HFFc6 (cell line): ENCODE results near the gene TMEM243. TPM values are rescaled to one million over a fixed set of nuclear protein-coding genes. Genes with fewer than 3 reads are reported as not detected.

Experiments
- DNase-seq: peaks from one replicate; pipeline ENCODE4 v3.0.0-alpha.2; 2018
- H3K27ac Mint-ChIP-seq: 2 replicates; pipeline ENCODE4 v1.8.0; 2020; ENCODE audit warnings: mild to moderate bottlenecking, mixed read lengths
- H3K27me3 Mint-ChIP-seq: 2 replicates; pipeline ENCODE4 v1.8.0; 2021; ENCODE audit warnings: mild to moderate bottlenecking, moderate library complexity, mixed read lengths; ENCODE audit not compliant: insufficient read depth
- H3K36me3 Mint-ChIP-seq: 2 replicates; pipeline ENCODE4 v1.8.0; 2021; ENCODE audit warnings: low read depth, mixed read lengths
- H3K4me1 Mint-ChIP-seq: 2 replicates; pipeline ENCODE4 v1.8.0; 2020; ENCODE audit warnings: low read depth, mixed read lengths
- H3K4me3 Mint-ChIP-seq: 2 replicates; pipeline ENCODE4 v1.8.0; 2020; ENCODE audit warnings: mild to moderate bottlenecking, moderate library complexity, mixed read lengths
- H3K9me3 Mint-ChIP-seq: 2 replicates; pipeline ENCODE4 v1.8.0; 2020; ENCODE audit warnings: mild to moderate bottlenecking, mixed read lengths
- CTCF ChIP-seq: fragments of 200-600 bp; sonication (generic); IDR thresholded peaks from 2 replicates; pipeline ENCODE4 v1.5.0; 2021; ENCODE audit warnings: antibody characterized with exemption, mild to moderate bottlenecking
- total RNA-seq, 6 experiments: library from RNA; stranded (reverse); fragmentation: NEBNext Ultra II Directional; extraction: Animal tissue kit (Norgen Biotek cat#: 25700); gene quantifications; 2 replicates in 1 of 6; 3 replicates in 5 of 6; pipeline ENCODE4 v1.2.3, GENCODE V29; 2021

Gene TMEM243
- total RNA-seq, 6 experiments from 2014 or later, result 16.3 to 20.9 (median 17.2) TPM

- H3K9me3 Mint-ChIP-seq, result no peaks in the 10 kb centered on the region
- H3K4me3 Mint-ChIP-seq, result no peak overlapping the region
- peaks cover 2% of the 10 kb centered on the region; the same call in 1 of the 2 replicates for H3K27me3 Mint-ChIP-seq
- no peak overlapping the region for H3K27ac Mint-ChIP-seq
- H3K4me1 Mint-ChIP-seq, result peaks cover 14% of the 10 kb centered on the region
- no peak for TF ChIP-seq CTCF
- no peaks in the 10 kb centered on the region for H3K36me3 Mint-ChIP-seq
- no peak for DNase-seq
Observed at GRCh38 chr7:87147500-87147899, 72.0 kb downstream of the TMEM243 start.

GRCh38 chr7:87146740-87147386 lies 72.7 kb downstream of the TMEM243 start:
- no peak overlapping the region for H3K4me3 Mint-ChIP-seq
- H3K9me3 Mint-ChIP-seq, result no peaks in the 10 kb centered on the region
- TF ChIP-seq CTCF, result no peak
- H3K36me3 Mint-ChIP-seq, result no peaks in the 10 kb centered on the region
- DNase-seq, result no peak
- peaks cover 2% of the 10 kb centered on the region; the same call in 1 of the 2 replicates for H3K27me3 Mint-ChIP-seq
- H3K4me1 Mint-ChIP-seq, result peaks cover 14% of the 10 kb centered on the region
- no peak overlapping the region for H3K27ac Mint-ChIP-seq

Other genes starting within 250 kb of the TMEM243 start
- gene ELAPOR2, start 160.1 kb downstream of the TMEM243 start, total RNA-seq, result under 1 TPM in 4 of 6 experiments, not detected in 2; 0.11 to 0.36 (median 0.25) TPM
- 10 to 100 TPM; 26.2 to 33.0 (median 30.7) TPM for gene DMTF1, start 67.3 kb downstream of the TMEM243 start, total RNA-seq
- gene CROT, start 125.9 kb upstream of the TMEM243 start, total RNA-seq, result 10 to 100 TPM; 13.1 to 16.5 (median 14.6) TPM